Measurements from ENCODE around the gene SDR42E1.

Gene SDR42E1

DNA sequence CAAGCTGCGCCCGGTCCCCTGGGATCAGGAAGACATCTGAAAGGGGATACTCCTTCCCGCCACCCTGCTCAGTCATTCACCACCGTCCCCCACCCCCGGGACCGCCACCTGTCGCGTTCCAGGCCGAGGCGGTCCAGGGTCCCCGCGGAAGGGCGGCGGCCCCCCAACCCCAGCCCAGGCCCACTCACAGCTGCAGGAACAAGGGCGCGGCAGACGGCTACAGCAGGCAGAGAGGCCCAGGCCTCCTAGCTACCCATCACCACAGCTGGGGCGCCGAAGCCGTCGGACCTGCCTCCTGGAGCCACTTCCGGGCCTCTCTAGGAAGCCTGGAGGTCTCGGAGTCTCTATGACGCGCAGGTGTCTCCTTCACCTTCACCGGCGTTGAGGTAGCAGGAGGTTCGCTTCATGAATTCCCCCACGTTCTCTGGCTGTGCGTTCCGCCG, at the start of gene SDR42E1:
Gene SDR42E1, minus strand, starts transcription at position 272 of the 443 bp plus-strand sequence. CDS start 10,612 bp downstream, outside the sequence.
- peak; percentile 48 for DNase-seq

GRCh38 chr16:82059983-82060421, 48.7 kb upstream of the SDR42E1 start:
- DNase-seq, result no peak

DNA sequence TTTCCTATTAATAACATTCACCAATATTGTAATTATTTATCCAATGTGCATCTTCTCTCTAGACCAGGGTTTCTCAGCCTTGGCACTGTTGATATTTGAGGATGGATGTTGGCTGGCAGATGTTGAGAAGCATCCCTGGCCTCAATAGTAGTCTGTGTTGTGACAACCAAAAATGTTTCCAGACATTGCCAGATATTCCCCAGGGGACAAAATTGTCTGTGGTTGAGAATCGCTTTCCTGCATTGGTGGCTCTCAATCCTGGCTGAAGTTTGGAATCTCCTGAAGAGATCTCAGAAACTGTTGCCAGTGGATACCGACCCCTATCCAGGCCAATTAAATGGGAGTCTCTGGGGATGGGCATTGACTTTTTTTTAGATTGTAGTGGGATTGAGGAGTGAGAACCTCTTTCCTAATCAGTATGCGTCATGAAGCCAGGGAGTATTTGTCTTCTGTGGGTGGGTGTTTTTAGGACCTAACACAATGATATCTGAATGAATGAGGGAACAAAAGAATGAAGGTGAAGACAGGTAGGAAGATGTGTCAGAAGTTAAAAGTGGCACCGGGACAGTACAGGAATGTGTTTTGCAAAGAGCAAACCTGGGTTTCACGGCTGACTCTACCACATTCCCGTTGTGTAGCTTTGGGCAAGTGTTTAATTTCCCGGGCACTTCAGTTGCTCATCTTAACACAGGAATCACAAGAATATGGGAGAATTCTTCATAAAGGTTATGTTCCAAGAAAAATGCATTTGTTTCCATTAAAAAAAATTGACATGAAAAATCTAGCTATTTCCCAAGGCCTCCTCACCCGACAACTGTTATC, 48.1 kb upstream of the SDR42E1 start:
- DNase-seq, result no peak

GRCh38 chr16:82056550-82056896, 45.3 kb upstream of the SDR42E1 start:
- no peak for DNase-seq

- DNase-seq, result no peak
Measured at GRCh38 chr16:82055728-82056549, 44.7 kb upstream of the SDR42E1 start.

GRCh38 chr16:82055117-82055516, 43.8 kb upstream of the SDR42E1 start:
- no peak for DNase-seq

- DNase-seq, result no peak
Measured at GRCh38 chr16:82051656-82052055, 40.4 kb upstream of the SDR42E1 start.

GRCh38 chr16:82050909-82051357, 39.7 kb upstream of the SDR42E1 start:
- DNase-seq, result no peak

- DNase-seq, result no peak
Measured at GRCh38 chr16:82050506-82050905, 39.2 kb upstream of the SDR42E1 start.

- no peak for DNase-seq
Measured at GRCh38 chr16:82049484-82049883, 38.2 kb upstream of the SDR42E1 start.

DNA sequence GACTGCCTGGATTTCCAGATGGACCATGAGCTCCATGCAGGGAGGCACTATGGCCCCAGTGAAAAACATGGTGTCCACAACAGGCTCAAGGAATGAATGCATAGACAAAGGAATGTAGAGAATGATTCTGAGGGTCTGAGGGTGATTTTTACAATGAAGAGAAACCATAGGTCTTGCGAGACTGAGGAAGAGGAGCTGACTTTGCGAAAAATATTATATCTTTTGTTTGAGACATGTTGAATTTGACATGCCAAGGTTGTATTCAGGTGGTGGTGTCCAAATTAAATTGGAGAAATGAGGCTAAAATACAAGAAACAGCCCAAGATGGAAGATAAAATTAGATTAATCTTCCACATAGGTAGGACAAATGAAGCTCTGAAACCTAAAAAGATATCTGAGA, 36.5 kb upstream of the SDR42E1 start:
- DNase-seq, result no peak

GRCh38 chr16:82047374-82047773, 36.1 kb upstream of the SDR42E1 start:
- DNase-seq, result no peak

DNA sequence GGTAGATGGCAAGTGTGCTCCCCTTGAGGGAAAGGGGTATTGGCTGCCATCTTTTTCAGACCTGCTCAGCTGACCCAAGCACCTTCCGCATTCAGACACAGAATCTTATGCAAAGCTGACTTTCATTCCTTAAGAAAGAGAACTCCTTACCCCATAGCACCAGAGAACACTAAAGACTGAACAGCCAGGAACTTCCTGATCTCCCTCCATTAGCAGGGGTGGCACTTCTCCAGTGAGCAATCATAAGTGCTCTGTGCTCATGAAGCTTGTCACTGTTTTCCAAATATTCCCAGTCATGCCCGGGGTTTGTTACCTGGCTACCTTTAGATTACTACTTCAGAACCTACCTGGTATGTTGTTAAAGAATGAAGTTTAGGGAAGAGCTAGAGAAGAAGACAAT, 35.7 kb upstream of the SDR42E1 start:
- DNase-seq, result no peak

- no peak for DNase-seq
Measured at GRCh38 chr16:82046541-82046940, 35.3 kb upstream of the SDR42E1 start.

DNA sequence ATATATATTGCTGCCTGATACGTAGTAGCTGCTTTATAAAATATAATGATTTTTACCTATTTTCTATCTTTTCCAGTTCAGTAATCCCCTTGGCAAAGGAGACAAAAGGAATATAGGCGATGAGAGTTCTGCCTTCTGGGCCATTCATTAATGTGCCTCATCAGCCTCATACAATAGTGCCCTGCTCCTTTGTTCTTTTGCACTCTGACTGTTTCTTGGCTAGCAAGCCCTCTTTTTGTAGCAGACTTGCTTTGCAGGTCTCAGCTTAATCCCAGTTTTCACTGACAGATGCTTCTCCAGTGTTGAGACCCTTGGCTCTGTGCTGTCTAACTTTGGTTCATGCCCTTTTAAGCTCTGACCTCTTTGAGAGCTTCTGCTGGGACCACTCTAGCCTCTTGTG, 34.2 kb upstream of the SDR42E1 start:
- DNase-seq, result no peak

- no peak for DNase-seq
Measured at GRCh38 chr16:82044585-82044911, 33.3 kb upstream of the SDR42E1 start.

DNA sequence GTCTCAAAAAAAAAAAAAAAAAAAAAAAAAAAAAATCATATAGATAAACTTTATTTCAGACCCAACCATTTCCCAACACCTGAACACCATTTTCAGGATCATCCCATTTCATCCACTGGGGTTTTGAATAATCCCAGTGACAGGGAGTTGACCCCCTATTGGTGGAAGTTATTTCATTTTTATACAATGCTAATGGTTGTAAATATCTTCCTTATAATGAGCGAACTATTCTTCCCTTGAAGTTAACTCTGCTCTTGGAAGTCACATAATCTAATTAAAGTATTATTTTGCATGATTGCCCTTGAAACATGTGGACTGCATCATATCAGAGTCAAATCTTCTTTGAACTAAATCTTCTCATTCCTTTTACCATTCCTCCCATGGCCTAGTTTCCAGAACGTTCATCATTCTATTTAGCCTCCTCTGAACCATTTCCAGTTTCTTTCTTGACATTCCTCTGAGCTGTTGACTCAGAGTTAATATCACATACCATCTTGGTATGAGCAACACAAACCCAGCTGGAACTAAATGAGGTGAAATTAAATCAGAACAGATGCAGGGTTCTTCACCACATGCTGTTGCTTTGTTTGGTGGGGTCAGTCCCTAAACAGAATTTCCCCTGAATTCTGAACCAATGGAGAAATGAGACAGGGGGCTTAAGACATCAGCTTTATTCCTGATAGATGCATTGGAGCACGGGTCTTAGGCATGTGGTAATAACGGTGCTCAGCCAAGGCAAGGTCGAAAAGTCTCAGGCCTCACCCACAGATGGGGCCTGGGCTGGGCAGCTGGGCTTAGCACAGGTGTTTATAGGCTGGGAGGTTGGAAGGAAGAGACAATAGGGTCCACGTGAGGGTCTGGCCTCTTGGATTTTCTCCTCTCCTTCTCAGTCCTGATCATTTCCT, 32.7 kb upstream of the SDR42E1 start:
- no peak for DNase-seq

GRCh38 chr16:82042846-82043245, 31.6 kb upstream of the SDR42E1 start:
- no peak for DNase-seq

DNA sequence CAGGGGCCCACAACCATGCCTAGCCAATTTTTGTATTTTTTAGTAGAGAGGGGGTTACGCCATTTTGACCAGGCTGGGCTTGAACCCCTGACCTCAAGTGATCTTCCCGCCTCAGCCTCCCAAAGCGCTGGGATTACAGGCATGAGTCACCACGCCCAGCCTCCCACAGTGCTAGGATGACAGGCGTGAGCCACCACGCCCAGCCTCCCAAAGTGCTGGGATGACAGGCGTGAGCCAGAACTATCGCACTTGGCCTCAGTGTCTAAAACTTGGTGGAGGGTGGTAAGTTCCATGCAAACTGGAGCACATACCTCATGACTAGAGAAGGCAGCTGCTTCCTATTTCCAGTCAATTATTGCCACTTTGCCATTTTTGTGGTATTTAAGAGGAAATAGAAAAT, 30.9 kb upstream of the SDR42E1 start:
- DNase-seq, result no peak

DNA sequence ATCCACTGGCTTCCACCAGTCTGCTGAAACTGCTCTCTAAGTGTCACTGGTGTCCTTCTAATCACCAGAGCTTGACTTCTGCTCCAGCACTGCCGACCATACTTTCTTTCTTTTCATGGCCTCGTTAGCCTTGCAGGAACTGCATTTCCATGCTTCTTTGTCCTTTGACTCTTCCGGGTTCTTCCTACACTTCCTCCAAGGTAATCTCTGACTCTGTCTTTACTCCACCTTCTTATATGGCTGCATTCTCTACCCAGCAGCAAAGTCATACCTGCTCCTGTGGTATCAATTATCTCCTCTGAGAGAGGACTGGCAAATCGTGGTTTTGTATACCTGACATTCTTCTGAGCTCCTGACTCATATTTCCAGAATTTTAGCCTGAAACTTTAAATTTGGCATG, 30.3 kb upstream of the SDR42E1 start:
- no peak for DNase-seq

DNA sequence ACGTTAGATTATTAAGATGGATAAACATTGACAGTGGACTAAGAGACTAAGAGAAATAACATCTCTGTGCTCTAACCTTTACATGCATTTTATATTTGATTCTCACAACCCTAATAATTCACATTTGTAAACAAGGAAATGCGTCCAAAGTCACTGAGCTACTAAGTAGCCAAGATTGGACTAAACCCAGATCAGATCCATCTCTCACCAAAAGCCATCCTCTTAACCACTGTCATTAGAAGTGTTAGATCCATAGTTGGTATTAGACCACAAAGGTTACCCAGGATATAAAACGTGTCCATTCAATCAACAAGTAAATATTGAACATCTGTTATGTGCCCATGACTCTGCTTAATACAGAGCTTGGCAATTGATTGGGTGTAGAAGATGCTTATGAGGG, 29.0 kb upstream of the SDR42E1 start:
- no peak for DNase-seq

DNA sequence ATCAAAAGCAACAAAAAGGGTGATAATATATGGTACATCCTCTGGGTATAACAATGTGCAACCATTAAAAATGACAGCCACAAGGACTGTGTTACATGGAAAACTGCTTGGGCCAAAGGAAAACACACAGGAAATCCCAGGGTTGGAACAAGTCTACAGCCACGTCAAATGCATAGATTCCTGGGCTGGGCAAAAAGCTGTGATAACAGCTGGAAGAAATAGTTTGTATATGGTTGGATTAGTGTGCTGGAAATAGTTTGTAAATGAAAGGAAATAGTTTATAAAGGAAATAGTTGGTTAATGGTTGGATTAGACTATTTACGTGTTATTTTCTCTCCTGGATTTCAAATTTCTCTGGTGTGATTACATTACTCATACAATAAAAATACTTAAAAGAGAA, 26.4 kb upstream of the SDR42E1 start:
- no peak for DNase-seq

DNA sequence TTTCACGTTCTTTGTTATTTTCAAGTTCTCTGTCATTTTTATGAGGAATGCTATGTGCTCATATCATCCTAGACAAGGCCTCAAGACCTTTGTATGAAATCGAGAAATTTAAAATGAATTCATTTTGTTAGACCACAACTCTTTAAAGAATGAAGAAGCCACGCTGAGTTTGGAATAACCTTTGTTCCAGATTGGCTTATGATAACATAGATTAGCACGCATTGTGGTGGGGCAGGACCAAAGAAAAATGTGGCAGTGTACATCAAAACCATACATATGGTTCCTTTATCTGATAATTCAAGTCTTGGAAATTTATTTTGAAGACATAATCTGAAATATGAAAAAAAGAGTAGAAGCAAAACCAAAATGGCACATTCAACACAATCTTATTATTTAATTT, 26.0 kb upstream of the SDR42E1 start:
- no peak for DNase-seq
